Measurements from ENCODE around the gene PDE9A.
A peak's percentile ranks its signal among the peaks of the same experiment; 100 is the strongest.
"Not testable (repeated sequence)": the region's sequence is repeated elsewhere in the genome, so short reads cannot be mapped to it uniquely, and the experiment has no call there.

PDE9A gene

DNA sequence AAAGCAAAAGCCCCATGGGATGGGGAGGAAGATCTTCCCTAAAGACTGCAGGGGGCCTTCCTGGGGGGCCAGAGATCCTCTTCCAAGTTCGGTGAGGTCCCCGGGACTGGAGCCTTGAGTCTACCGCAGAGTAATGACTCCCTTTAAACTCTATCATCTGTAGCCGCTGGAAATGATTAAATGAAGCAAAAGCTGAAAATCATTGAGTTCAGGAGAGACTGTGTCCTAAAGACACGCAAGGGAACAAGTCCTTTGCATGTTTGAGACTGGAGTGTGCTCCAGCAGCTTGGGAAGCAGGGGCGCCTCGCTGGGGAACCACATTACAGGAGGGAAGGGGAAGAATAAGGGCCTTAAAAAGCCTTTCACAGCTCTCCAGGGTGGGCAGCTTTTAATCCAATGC is 155.8 kb downstream of the PDE9A start:
- no peak for DNase-seq

- DNase-seq, result no peak
These were observed 156.4 kb downstream of the PDE9A start for GRCh38 chr21:42809577-42810475.

- DNase-seq, result no peak
These were observed 158.5 kb downstream of the PDE9A start for GRCh38 chr21:42811960-42812359.

- DNase-seq, result not testable (repeated sequence)
These were observed 159.3 kb downstream of the PDE9A start for GRCh38 chr21:42812528-42813241.

DNA sequence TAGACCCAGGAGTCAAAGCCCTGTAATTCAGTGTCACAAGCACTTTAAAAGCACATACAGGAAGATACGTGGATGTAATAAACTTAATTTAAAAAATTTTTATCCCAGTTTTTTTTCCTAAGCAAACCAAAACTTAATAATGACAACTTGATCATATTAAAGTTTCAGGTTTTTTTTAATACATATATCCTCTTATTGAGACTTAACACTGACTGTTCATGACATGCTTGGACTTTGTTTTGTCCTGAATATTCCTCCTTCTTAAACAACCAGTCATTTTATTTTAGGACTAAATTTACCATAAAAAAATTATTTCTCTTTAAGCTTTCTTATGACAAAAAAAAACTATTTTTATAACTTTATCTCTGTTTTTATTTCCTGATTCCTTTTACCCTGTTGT is 161.8 kb downstream of the PDE9A start:
- DNase-seq, result no peak

DNA sequence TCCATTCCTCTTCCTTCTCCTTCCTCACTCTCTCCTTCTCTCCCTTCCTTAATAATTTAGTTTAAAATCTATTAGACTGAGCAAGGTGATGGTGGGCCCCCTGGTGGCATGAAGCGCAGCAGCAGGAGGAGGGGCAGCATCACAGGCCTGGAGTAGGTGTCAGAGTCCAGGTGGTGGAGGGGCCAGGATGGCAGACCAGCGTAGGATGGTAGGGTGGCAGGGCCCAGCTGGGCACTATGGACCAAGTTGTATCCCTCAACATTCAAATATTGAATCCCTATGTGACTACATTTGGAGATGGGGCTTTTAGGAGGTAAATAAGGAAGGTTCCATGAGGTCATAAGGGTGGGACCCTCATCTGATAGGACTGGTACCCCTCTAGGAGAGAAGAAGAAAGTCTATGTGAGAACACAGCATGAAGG is 164.9 kb downstream of the PDE9A start:
- peak in 1 of 2 experiments; percentile 2 for DNase-seq

GRCh38 chr21:42819861-42820615 is 166.6 kb downstream of the PDE9A start:
- no peak for DNase-seq

DNA sequence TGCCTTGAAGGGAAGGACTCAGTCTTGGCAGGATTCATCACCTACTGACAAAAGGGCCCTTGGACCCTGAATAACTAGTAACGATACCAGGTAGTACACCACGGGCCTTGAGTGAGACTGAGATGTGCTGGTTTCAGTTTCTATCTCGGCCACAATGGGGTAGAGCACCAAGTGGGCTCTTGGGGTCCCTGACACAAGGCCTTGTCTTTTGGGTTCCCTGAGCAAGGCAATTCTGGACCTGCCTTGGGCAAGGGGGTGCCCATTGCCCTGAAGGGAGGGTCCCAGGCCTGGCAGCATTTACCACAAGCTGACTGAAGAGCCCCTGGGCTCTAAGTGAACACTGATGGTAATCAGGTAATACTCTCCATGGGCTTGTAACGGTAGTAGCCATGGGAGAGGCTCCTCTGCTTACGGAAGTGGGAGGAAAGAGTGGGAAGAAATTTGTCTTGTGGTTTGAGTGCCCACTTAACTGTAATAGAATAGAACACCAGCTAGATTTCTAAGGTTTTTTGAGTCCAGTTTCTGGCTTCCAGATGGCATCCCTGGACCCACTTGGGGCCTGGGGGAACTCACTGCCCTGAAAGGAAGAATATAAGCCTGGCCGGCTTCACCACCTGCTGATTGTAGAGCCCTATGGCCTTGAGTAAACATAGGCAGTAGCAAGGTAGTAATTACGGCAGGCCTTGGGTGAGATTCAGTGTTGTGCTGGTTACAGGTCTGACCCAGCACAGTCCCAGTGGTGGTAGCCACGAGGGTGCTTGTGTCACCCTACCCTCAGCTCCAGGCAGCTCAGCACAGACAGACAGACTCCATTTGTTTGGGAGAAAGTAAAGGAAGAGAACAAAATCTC is 167.4 kb downstream of the PDE9A start:
- DNase-seq, result no peak

Measured in cerebellar nuclear complex (tissue), 1 donor.